ENCODE results near the gene TMEM184A.

DNA sequence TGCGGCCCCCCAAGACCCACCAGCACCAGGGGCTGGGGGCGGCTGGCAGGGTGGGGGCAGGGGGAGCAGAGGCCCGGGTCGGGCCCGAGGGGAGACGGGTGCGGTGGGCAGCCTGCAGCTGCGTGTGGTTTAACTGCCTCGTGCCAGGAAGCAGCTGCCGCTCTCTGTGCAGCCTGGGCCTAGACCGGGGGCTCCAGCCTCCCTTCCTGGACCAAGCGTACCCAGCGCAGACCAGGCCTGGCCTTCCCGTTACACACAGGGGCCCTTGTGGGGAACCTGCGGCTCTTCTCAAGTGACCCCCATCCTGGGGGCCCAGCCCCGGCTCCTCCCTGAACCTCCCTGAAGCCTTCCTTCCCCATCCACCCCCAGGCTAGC, 45.2 kb downstream of the TMEM184A start:
- TF ChIP-seq CTCF (IDR thresholded peaks at IDR 0.05): no peak
- no peak for TF ChIP-seq EP300 (IDR thresholded peaks at IDR 0.05)
